C4-2B (cell line): ENCODE results near the gene PHC3.

Source experiments
- ZFX ChIP-seq: fragments of 450-650 bp; IDR thresholded peaks from 2 replicates; pipeline ENCODE4 v1.6.1; 2017
- TF ChIP-seq, protein P1 (sequence below): fragments of 450-650 bp; conservative IDR thresholded peaks from 2 replicates; pipeline ENCODE4 v1.5.1; 2017; ENCODE audit warnings: mild to moderate bottlenecking

DNA sequence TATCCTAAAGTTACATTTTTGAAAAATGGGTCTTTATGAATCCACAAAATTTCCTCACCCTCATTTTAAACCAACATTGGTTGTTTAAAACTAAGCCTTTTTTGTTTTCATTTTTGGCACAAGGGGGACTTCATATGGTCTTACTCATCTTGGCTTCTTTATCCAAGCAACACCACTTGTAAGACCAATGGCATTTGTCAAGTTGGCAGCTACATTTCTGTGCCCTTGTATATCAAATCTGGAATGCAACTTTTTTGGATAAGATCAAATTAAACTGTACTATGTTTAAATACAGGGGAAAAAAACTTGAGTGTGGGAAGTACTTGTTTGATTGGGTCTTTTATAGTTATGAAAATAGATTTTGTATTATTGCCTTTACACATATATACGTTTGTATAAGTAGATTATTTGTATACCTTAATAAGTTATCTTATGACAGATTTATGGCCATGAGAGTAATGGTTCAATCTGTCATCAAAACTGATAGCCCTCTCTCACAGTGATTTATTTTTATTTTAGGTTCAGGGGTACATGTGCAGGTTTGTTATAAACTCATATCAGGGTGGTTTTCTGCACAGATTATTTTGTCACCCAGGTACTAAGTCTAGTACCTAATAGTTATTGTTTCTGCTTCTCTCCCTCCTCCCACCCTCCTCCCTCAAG lies 100.3 kb downstream of the PHC3 start:
- TF ChIP-seq, protein P1, sequence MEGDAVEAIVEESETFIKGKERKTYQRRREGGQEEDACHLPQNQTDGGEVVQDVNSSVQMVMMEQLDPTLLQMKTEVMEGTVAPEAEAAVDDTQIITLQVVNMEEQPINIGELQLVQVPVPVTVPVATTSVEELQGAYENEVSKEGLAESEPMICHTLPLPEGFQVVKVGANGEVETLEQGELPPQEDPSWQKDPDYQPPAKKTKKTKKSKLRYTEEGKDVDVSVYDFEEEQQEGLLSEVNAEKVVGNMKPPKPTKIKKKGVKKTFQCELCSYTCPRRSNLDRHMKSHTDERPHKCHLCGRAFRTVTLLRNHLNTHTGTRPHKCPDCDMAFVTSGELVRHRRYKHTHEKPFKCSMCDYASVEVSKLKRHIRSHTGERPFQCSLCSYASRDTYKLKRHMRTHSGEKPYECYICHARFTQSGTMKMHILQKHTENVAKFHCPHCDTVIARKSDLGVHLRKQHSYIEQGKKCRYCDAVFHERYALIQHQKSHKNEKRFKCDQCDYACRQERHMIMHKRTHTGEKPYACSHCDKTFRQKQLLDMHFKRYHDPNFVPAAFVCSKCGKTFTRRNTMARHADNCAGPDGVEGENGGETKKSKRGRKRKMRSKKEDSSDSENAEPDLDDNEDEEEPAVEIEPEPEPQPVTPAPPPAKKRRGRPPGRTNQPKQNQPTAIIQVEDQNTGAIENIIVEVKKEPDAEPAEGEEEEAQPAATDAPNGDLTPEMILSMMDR: no peak
- no peak for TF ChIP-seq ZFX
